ENCODE results near the gene ANAPC15.

GRCh38 chr11:72084076-72084475, 28.4 kb downstream of the ANAPC15 start:
- TF ChIP-seq POLR2A (IDR thresholded peaks at IDR 0.05) (no peak), CTCF (IDR thresholded peaks at IDR 0.05 in 4 of 5, conservative IDR thresholded peaks at IDR 0.05 in 1 of 5) (no peak)
